Measurements from ENCODE around the gene ASPN.

The ASPN gene

GRCh38 chr9:92406477-92406876 is 75.8 kb downstream of the ASPN start:
- DNase-seq = peak; percentile 54
